HG02870 (cell line): ENCODE results near the gene PCNX2.

Source experiments
- ATAC-seq: cut with Tn5 transposase; IDR thresholded peaks from one replicate; pipeline ENCODE4 v1.9.1; 2021; ENCODE audit warnings: mild to moderate bottlenecking, moderate library complexity; ENCODE audit not compliant: unreplicated experiment

PCNX2 gene

GRCh38 chr1:232968965-232969364 lies 326.6 kb downstream of the PCNX2 start:
- no peak for ATAC-seq

- no peak for ATAC-seq
These were observed 327.1 kb downstream of the PCNX2 start for GRCh38 chr1:232968391-232968790.

GRCh38 chr1:232966663-232967062 lies 328.9 kb downstream of the PCNX2 start:
- ATAC-seq: no peak

GRCh38 chr1:232965912-232966217 lies 329.7 kb downstream of the PCNX2 start:
- no peak for ATAC-seq

- ATAC-seq: no peak
These were observed 330.2 kb downstream of the PCNX2 start for GRCh38 chr1:232965124-232965911.

DNA sequence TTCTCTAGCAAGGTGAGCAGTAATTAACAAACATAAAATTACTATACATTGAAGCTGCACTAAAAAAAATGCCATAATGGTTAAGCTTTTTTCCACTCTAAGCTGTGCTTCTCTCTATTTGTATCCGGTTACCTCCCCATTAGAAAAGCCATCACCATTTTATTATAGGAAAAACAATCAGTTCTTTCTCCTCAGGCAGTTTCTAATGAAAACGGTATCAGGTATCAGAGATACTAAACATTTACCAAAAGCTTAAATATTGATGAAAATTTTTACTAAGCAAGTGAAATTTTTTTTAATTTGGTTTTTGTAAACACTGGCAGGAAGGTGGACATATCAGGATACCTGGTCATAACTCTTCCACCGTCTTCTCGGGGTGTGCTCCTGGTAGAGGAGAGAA lies 330.9 kb downstream of the PCNX2 start:
- no peak for ATAC-seq

- ATAC-seq: no peak
These were observed 332.5 kb downstream of the PCNX2 start for GRCh38 chr1:232962761-232963745.

DNA sequence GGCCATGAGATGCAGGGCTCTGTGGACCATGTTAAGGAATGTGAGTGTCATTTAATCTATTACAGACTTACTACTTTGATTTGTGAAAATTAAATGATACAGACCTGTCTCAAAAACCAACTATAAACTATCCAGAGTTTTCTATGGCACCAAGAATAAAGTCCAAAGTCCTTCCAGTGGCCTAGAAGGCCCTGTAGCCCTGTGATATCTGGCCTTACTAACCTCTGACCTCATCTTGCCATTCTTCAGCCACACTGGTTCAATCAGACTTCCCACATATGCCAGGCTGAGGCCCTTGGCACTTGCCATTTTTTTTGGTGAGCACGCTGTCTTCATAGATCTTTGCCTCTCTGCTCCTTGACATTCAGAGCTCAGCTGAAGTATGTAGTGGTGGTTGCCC lies 337.5 kb downstream of the PCNX2 start:
- no peak for ATAC-seq

DNA sequence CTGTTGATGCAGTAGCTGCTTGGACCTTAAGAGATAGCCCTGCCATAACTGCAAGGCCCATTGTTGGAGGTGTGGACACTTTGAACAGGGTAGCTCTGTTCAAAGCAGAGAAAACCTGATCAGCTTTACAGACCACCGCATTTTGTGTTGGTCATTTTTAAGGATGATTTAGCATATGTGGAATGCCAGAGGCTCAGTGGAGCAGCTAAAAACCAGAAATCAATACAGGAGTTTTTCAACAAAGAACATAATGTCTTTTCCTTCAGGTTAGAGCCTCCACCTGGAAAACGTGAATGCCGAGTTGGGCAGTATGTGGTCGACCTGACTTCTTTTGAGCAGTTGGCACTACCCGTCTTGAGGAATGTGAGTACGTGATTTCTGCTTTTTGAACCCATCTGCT lies 339.4 kb downstream of the PCNX2 start:
- no peak for ATAC-seq

GRCh38 chr1:232954594-232955365 lies 340.7 kb downstream of the PCNX2 start:
- ATAC-seq: no peak

DNA sequence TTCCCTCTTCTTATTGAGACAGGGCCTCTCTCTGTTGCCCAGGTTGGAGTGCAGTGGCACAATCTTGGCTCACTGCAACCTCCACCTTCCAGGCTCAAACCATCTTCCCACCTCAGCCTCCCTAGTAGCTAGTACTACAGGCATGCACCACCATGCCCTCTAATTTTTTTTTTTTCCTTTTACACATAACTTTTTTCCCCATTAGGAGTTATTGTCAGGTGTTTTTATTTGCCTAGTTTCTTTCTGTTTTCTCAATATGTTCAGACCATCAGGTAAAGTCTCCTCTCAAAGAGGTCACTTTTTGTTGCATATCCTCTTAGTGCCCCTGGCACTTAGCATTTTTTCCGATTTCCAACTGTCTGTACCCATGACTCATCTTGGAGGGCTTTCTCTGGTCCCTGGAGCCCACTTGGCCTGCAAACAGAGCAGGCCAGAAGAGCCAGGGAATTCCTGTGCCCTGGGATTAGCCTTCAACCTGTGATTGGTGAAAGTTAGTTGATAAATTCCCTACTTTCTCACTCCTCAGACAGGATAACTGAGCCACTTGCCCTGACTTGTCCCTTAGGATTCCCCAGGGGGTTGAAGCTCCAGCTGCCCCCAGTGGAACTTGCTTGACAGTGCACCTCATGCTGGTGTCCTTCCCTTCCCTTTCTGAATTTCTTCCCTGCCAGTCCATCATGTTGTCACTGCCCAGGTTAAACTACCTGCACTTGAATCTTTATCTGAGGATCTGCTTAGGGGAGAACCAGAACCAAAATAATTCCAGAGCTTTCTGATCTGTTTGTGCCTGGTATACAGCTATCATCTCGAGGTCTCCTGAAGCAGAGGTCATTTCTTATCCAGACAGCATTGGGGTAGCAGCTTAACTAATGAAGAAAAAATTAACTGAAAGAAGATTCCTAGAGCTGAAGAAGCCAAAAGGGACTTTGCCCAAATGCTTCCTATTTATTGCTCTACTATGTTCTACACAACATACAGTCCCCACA lies 342.7 kb downstream of the PCNX2 start:
- peak; percentile 45 for ATAC-seq

DNA sequence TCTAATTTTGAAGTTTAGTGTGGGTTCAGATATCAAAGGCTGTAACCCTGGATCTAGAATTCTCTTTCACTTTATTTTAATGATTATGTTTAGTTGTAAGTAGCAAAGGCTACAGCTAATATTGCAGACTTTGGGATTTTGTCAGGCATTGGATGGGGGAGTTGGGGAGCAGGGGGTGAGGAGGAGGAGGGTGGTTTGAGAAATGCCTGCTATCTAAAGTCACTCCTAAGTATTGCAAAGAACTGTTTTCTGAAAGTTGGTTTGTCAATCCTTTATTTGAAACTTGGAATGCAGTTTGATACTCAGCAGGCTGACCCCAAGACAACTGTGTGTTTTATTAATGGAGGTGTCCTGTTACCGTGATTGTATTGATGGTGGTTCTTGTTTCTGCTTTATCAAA lies 343.9 kb downstream of the PCNX2 start:
- ATAC-seq: no peak

GRCh38 chr1:232951180-232951579 lies 344.3 kb downstream of the PCNX2 start:
- ATAC-seq: no peak

GRCh38 chr1:232950197-232951176 lies 345.0 kb downstream of the PCNX2 start, which contains the start of gene NTPCR:
TSS of gene NTPCR (plus strand) at chr1:232950611. CDS start at chr1:232950711, 100 bp downstream.
- ATAC-seq: peak; percentile 82

DNA sequence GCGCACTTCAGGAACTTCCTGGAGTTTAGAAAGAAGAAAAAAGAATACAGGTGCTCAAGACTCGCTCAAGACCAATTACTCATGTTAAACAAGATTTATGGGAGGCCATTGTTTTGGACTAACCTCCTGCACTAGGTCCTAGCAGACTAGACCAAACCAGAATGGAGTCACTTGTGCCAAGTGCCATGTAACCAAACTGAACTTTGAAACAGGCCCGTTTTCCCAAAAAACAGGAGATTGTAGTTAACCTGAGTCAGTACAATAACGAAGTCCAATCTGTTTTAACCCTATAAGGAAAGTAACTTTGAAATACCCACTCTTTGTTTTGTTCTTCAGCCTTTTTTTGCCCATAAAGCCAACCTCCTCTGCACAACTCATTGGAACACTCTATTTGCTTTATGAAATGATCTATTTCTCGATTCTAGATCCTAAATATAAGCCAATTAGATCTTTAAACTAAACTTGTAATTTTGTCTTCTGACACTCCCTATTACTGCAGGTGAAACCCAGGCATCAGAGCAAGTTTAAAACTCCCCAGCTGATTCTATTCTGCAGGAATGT lies 345.8 kb downstream of the PCNX2 start:
- ATAC-seq: no peak

GRCh38 chr1:232944347-232944746 lies 351.2 kb downstream of the PCNX2 start:
- no peak for ATAC-seq

- ATAC-seq: peak; percentile 64
These were observed 351.8 kb downstream of the PCNX2 start for GRCh38 chr1:232943679-232944252.
